Measurements from ENCODE around the gene CNOT4. TPM values are rescaled to one million over a fixed set of nuclear protein-coding genes. Genes with fewer than 3 reads are reported as not detected.
"Not testable (repeated sequence)": the region's sequence is repeated elsewhere in the genome, so short reads cannot be mapped to it uniquely, and the experiment has no call there.

The CNOT4 gene
- total RNA-seq, 2 experiments from 2014 or later, result 16.9 to 19.7 TPM

DNA sequence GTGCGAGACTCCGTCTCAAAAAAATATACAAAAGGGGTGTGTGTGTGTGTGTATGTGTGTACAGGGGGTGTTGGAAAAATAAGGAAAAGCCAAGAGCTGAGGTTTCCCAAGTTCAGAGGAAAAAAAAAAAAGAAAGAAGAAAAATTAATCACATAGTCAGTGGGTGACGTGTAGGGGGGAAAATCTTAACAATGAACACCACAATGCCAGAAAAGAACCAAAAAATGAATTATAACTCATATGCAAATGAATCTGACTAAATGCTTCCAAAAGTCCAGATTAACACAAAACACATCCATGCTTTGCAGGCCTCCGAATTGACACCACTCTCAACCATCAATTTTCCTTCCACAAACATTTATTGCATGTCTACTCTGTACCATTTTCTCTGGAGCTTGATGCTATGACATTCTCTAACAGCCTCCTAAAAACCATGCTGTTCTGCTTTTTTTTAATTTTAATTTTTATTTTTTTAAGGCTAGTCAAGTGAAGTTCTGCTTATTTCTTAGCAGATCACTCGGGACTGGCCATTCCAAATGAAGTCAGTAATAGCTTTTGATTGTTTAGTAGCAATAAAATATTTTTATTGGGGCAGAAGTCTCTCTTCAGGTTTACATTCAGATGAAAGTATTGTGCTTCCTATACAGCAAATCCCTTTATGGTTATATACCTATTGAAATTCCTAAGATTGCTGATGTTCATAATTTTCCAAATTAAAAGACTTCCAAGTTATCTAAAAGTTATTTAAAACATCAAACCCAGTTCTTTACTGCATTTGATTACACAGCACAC lies 133.8 kb downstream of the CNOT4 start:
- POLR2A ChIA-PET, result interaction anchor here (0.7 kb wide), 1 partner anchor 33 kb away, joined by 4 read pairs; no protein-coding TSS in a partner anchor
- CTCF ChIA-PET, result interaction anchor here (1.2 kb wide), 1 partner anchor 95 kb away, joined by 4 read pairs; no protein-coding TSS in a partner anchor

GRCh38 chr7:135374736-135375135 lies 135.2 kb downstream of the CNOT4 start:
- ChIA-PET POLR2A (no interaction called here), CTCF (no interaction called here)

GRCh38 chr7:135372222-135372621 lies 137.7 kb downstream of the CNOT4 start:
- ChIA-PET CTCF (interaction anchor here (1.0 kb wide), 1 partner anchor 16 kb away, joined by 3 read pairs; no protein-coding TSS in a partner anchor), POLR2A (no interaction called here)

DNA sequence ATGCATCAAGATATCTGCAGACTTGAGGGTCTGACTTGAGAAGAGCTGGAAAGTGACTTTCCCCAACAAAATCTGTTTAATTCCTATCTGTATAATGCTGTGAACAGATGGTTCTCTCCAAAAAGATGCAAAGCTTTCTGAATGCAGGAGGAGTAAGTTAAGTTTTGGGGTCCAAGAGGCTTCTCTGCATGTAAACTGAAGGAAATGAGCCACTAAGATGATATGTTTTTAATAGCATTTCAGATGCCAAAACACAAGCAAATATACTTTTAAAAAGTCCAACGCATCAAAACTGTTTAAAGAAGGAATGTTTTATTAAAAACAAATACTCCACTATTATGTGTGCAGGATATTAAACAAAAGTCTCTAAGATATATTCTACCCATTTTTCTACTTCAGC lies 139.2 kb downstream of the CNOT4 start:
- ChIA-PET POLR2A (no interaction called here), CTCF (no interaction called here)

GRCh38 chr7:135369405-135369804 lies 140.5 kb downstream of the CNOT4 start:
- CTCF ChIA-PET, result no interaction called here
- POLR2A ChIA-PET, result no interaction called here

- ChIA-PET CTCF (no interaction called here), POLR2A (no interaction called here)
Measured at GRCh38 chr7:135368416-135369186, 141.3 kb downstream of the CNOT4 start.

DNA sequence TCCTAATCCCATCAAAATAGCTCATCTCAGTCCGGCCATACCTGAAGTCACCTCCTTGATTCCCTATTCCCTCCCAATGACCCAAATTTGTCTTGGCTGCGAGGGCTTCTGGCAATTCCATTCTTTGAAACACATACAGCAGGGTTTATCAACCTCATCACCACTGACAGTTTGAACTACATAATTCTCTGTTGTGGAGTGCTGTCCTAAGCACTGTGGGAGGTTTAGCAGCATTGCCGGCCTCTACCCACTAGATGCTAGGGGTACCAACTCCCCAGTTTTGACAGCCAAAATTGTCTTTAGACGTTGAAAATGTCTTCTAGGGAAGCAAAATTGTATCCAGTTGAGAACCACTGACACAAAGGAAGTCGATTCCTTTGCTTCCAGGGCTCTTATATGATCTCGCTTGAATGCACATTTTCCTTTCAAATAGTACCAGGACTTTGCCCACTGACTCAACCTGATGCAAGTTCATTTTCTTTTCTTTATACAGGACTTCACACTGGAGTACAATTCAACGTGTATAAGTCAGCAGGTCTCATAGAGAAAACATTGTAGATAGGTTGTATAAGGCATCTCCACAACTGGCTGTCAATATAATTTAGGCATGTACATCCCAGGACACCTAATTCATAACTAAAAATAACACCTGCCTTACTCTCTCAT lies 142.9 kb downstream of the CNOT4 start:
- CTCF ChIA-PET, result no interaction called here
- POLR2A ChIA-PET, result no interaction called here

- CTCF ChIA-PET, result no interaction called here
- POLR2A ChIA-PET, result no interaction called here
Measured at GRCh38 chr7:135365721-135366120, 144.2 kb downstream of the CNOT4 start.

DNA sequence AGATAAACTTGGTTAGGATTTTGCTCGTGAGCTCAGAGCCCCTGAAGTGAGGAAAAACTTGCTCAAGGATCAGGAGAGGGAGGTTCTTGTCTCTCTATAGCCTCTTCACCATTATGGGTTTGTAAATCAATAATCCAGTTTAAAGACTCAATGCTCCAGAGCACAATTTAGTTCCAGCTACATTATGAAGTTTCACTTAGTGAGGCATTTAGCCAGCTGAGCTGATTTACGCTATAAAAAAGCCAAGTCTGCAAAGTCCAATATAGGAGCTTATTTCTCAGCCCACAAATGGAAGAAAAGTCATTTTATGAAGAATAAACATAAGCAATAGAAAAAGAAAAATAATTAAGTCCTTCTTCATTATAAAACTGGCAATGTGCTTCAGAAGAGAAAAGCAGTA lies 145.7 kb downstream of the CNOT4 start:
- ChIA-PET CTCF (no interaction called here), POLR2A (no interaction called here)

GRCh38 chr7:135362871-135363270 lies 147.0 kb downstream of the CNOT4 start:
- ChIA-PET POLR2A (no interaction called here), CTCF (no interaction called here)

DNA sequence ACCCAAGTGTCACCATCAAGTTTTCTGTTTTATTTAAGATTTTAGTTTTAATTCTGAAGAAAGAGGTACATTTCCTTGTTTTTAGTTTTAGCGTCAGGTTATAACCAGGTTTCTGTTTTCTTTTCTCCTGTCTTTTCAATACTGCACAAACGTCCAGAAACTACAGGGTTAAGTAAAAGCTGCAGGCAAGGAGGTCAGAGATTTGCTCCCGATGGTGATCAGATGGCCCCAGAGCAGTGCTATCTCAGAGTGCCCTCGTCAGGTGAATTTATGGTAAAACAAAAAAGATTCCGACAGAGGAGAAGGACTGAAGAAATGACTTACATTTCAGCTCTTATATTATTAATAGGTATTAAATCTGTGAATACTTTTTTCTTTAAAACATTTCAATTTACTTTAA lies 148.1 kb downstream of the CNOT4 start:
- ChIA-PET CTCF (no interaction called here), POLR2A (no interaction called here)

DNA sequence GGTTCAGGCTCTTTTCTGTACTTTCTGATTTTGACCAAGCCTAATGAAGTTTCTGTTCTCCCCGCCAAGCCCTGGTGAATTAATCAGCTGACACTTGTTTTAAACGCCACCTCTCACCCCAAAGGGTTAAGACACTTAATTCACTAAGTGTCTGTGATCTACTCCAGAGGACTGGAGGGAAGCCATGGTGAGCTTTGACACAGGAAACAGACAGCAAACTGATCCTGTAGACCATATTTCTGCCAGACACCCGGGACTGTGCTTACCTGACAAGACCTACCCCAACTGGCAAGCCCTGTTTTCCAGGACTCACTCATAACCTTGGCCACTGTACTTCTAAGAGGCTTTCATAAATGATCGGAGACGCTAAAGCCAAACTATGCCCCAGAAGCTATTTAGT lies 150.3 kb downstream of the CNOT4 start:
- ChIA-PET CTCF (no interaction called here), POLR2A (no interaction called here)

GRCh38 chr7:135355377-135356048 lies 154.4 kb downstream of the CNOT4 start:
- CTCF ChIA-PET, result interaction anchor here (0.6 to 1.1 kb wide), 2 partner anchors 17 to 72 kb away, joined by 3 read pairs; no protein-coding TSS in a partner anchor
- POLR2A ChIA-PET, result no interaction called here

- ChIA-PET POLR2A (no interaction called here), CTCF (interaction anchor here (1.9 kb wide), 1 partner anchor 79 kb away, joined by 6 read pairs; no protein-coding TSS in a partner anchor)
Measured at GRCh38 chr7:135353832-135354231, 156.1 kb downstream of the CNOT4 start.

- POLR2A ChIA-PET, result no interaction called here
Measured at GRCh38 chr7:135352285-135352684, 157.6 kb downstream of the CNOT4 start.

GRCh38 chr7:135351070-135351469 lies 158.8 kb downstream of the CNOT4 start:
- CTCF ChIA-PET, POLR2A ChIA-PET: not testable (repeated sequence)

More at GRCh38 chr7:135352285-135352684, 157.6 kb downstream of the CNOT4 start:
- CTCF ChIA-PET, result interaction anchor here (1.0 to 1.9 kb wide), 2 partner anchors 9 to 78 kb away, joined by 3 to 6 read pairs; no protein-coding TSS in a partner anchor

DNA sequence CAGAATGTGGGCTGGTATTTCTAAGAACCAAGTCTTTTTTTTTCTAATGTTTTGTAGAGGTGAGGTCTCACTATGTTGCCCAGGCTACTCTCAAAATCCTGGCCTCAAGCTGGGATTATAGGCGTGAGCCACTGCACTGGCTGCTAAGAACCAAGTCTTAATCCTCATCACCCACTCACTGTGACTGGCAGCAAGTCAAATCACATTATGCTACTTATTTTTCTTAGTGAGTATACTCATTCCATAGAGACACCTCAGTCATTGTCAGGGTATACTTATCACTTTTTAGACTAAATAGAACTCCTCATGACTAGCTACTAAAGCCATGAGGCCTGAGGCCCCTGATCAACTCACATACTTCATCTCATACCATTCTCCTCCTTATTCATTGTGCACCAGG lies 160.2 kb downstream of the CNOT4 start:
- ChIA-PET CTCF (no interaction called here), POLR2A (no interaction called here)

- ChIA-PET CTCF (no interaction called here), POLR2A (no interaction called here)
Measured at GRCh38 chr7:135348493-135348892, 161.4 kb downstream of the CNOT4 start.

- CTCF ChIA-PET, result interaction anchor here (1.3 kb wide), 1 partner anchor 9 kb away, joined by 3 read pairs; no protein-coding TSS in a partner anchor
Measured at GRCh38 chr7:135343361-135343760, 166.5 kb downstream of the CNOT4 start.

GRCh38 chr7:135342887-135343286 lies 167.0 kb downstream of the CNOT4 start:
- ChIA-PET POLR2A (no interaction called here), CTCF (interaction anchor here (1.3 kb wide), 1 partner anchor 10 kb away, joined by 3 read pairs; no protein-coding TSS in a partner anchor)

More at GRCh38 chr7:135343361-135343760, 166.5 kb downstream of the CNOT4 start:
- POLR2A ChIA-PET, result no interaction called here
